Mucosa of descending colon (tissue), 3 donors: Measurements from ENCODE around the gene COPE. TPM values are rescaled to one million over a fixed set of nuclear protein-coding genes. Genes with fewer than 3 reads are reported as not detected.

Experiments
- ATAC-seq: fragments of 200-7000 bp; cut with Tn5 transposase; one replicate; pipeline ENCODE4 v1.9.1; 2020; ENCODE audit warnings: mild to moderate bottlenecking, moderate library complexity
- DNase-seq, 3 donors: peaks; one replicate each; pipeline ENCODE4 v3.0.0-alpha.2; 2020
- H3K36me3 ChIP-seq: fragments of 200-600 bp; one replicate; pipeline ENCODE4 v1.8.0; 2021; ENCODE audit warnings: low read depth, mild to moderate bottlenecking
- H3K4me1 ChIP-seq: fragments of 200-600 bp; one replicate; pipeline ENCODE4 v1.8.0; 2021; ENCODE audit warnings: low read depth, mild to moderate bottlenecking
- H3K4me3 ChIP-seq: fragments of 200-600 bp; one replicate; pipeline ENCODE4 v1.8.0; 2021; ENCODE audit warnings: mild to moderate bottlenecking
- H3K9me3 ChIP-seq: fragments of 200-600 bp; one replicate; pipeline ENCODE4 v1.8.0; 2021; ENCODE audit warnings: mild to moderate bottlenecking
- CTCF ChIP-seq: fragments of 200-600 bp; IDR thresholded peaks from one replicate; pipeline ENCODE4 v1.8.0; 2022; ENCODE audit warnings: antibody characterized with exemption, mild to moderate bottlenecking
- intact Hi-C, 2 donors: fragments of 100-400 bp; cut with DNase I in 1 of 2; cut with micrococcal nuclease in 1 of 2; formaldehyde crosslinking; loops; one replicate each; pipeline versions ENCODE4 v1.11.0 to v1.11.1; 2022; cut with DNase I, micrococcal nuclease
- total RNA-seq, 3 donors: library from RNA; stranded (reverse); fragmentation: NEBNext Ultra II Directional in 2 of 3; extraction: Animal tissue kit (Norgen Biotek cat#: 25700) in 2 of 3; gene quantifications; one replicate each; pipeline versions ENCODE4 v1.2.1 to v1.2.4, GENCODE V29; 2021 to 2023
- donor health status: DM: no; HTN: no; CAD: no; lungs with moderate emphysema.
- donor health status: DM: no; HTN: no; CAD: no.
- donor health status: DM: no; HTN: yes; CAD: no.

The COPE gene
- total RNA-seq, 3 donors from 2014 or later: 119 to 227 (median 176) TPM

DNA sequence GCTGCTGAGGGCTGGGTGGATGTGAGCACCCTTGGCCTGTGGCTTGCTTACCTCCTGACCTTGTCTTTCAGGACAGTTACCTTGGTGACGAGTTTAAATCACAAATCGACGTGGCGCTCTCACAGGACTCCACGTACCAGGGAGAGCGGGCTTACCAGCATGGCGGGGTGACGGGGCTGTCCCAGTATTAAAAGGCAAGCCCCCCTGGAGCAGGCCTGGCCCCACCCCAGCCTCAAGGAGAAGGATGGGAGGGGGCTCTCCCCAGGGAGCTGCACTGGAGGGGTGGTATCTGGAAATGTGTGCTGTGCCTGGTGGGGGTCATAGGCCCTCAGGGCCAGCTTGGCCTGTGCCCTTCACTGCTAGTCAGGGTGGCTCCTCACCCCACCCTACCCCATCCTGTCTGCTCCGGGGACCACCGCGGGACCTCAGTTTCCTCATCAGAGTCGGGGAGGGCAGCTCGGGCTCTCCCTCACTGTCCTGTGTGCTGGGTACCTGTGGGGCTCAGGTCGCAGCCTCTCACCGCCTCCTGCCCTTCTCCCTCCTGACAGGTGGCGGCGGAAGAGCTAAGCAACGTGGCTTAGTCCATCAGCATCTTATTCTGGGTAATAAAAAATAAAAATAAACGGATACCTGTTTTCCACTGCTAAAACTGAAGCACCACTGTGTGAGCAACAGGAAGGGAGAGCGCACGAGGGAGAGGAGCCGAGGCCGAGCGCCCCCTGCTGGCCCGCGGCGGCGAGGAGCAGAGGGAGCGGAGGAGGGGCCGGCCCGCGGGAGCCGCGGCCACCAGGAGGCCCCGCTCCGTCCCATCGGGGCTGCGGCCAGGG, 53.0 kb downstream of the COPE start:
- intact Hi-C loops: no loop called here
- Histone ChIP-seq H3K4me3 (no peak overlapping the region), H3K4me1 (peaks cover 4% of the 10 kb centered on the region), H3K9me3 (no peaks in the 10 kb centered on the region), H3K36me3 (peaks cover 21% of the 10 kb centered on the region)
- peak; percentile 87 for TF ChIP-seq CTCF
- ATAC-seq (peak; percentile 86), DNase-seq (peak in 2 of 3 donors; percentile 76 to 77)

DNA sequence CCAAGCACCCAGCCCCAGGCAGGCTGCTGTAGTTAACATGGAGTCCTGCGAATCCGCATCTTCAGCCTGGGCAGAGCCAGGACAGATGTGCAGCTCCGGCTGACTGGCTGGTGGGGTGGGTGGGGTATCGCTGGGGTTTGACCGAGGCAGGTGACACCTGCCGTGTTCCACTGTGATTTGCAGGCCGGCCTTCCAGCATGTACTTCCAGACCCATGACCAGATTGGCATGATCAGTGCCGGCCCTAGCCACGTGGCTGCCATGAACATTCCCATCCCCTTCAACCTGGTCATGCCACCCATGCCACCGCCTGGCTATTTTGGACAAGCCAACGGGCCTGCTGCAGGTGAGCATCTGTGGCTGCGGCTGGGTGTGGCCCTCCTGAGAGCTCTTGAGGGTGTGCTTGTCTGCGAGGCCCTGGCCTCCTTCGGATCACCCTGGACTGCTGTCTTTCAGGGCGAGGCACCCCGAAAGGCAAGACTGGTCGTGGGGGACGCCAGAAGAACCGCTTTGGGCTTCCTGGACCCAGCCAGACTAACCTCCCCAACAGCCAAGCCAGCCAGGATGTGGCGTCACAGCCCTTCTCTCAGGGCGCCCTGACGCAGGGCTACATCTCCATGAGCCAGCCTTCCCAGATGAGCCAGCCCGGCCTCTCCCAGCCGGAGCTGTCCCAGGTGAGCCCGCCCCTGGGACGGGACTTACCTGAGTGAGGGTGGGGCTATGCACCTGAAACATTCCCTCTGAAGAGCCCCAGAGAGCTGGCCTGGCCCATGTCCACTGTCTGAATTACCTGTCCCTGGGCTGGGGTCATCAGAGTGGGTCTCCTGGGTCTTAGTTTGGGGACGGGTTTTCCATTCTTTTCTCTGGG, 53.8 kb downstream of the COPE start:
- intact Hi-C loops: no loop called here
- peak; percentile 5 for ATAC-seq
- no peak for DNase-seq
- Histone ChIP-seq H3K9me3 (no peaks in the 10 kb centered on the region), H3K4me3 (no peak overlapping the region), H3K36me3 (peaks cover 28% of the 10 kb centered on the region), H3K4me1 (peaks cover 4% of the 10 kb centered on the region)
- TF ChIP-seq CTCF: no peak

- TF ChIP-seq CTCF: no peak
- DNase-seq: no peak
- peaks cover 28% of the 10 kb centered on the region for H3K36me3 ChIP-seq
- intact Hi-C loops: no loop called here
- no peaks in the 10 kb centered on the region for H3K4me1 ChIP-seq
- H3K9me3 ChIP-seq: no peaks in the 10 kb centered on the region
- no peak for ATAC-seq
- H3K4me3 ChIP-seq: no peak overlapping the region
These were observed 55.3 kb downstream of the COPE start for GRCh38 chr19:18863843-18864362.

- Histone ChIP-seq H3K36me3 (peaks cover 28% of the 10 kb centered on the region), H3K9me3 (no peaks in the 10 kb centered on the region), H3K4me1 (no peaks in the 10 kb centered on the region), H3K4me3 (no peak overlapping the region)
- DNase-seq (no peak), ATAC-seq (no peak)
- TF ChIP-seq CTCF: no peak
- intact Hi-C loops: no loop called here
These were observed 56.0 kb downstream of the COPE start for GRCh38 chr19:18862976-18863842.

DNA sequence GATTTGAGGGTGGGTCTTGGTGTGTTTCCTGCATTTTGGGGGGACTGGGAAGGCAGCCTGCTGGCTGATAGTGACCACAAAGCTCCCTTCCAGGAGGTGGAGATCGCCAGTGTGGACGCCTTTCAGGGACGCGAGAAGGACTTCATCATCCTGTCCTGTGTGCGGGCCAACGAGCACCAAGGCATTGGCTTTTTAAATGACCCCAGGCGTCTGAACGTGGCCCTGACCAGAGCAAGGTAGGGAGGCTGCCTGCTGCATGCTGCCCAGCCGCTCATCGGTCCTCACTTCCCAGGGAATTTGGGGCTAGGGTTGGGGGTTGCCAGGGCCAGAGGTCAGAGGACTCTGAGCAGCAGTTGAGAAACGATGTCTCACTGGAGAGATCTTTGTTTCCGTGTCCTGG, 57.3 kb downstream of the COPE start:
- Histone ChIP-seq H3K4me3 (no peak overlapping the region), H3K4me1 (no peaks in the 10 kb centered on the region), H3K36me3 (peaks cover 26% of the 10 kb centered on the region), H3K9me3 (no peaks in the 10 kb centered on the region)
- no peak for TF ChIP-seq CTCF
- DNase-seq (no peak), ATAC-seq (no peak)
- intact Hi-C loops: no loop called here
